ENCODE measurements around the gene KRT33B.

Gene KRT33B

GRCh38 chr17:41345992-41346391 is 23.6 kb downstream of the KRT33B start:
- no peak for DNase-seq

GRCh38 chr17:41343029-41343428 is 26.6 kb downstream of the KRT33B start:
- DNase-seq = no peak

GRCh38 chr17:41340934-41341861 is 28.4 kb downstream of the KRT33B start:
- DNase-seq = peak; percentile 20

GRCh38 chr17:41340494-41340893 is 29.1 kb downstream of the KRT33B start:
- DNase-seq = no peak

- DNase-seq = no peak
These were observed 29.9 kb downstream of the KRT33B start for GRCh38 chr17:41339571-41340172.

- DNase-seq = no peak
These were observed 30.6 kb downstream of the KRT33B start for GRCh38 chr17:41338961-41339485.

GRCh38 chr17:41335747-41336146 is 33.9 kb downstream of the KRT33B start:
- no peak for DNase-seq

GRCh38 chr17:41334385-41335305 is 35.0 kb downstream of the KRT33B start:
- no peak for DNase-seq

- no peak for DNase-seq
These were observed 35.8 kb downstream of the KRT33B start for GRCh38 chr17:41333836-41334235.

- DNase-seq = no peak
These were observed 36.5 kb downstream of the KRT33B start for GRCh38 chr17:41333098-41333497.

- DNase-seq = no peak
These were observed 37.4 kb downstream of the KRT33B start for GRCh38 chr17:41332239-41332638.

GRCh38 chr17:41331606-41332005 is 38.0 kb downstream of the KRT33B start:
- DNase-seq = no peak

- no peak for DNase-seq
These were observed 40.2 kb downstream of the KRT33B start for GRCh38 chr17:41329279-41329948.

GRCh38 chr17:41328207-41328606 is 41.4 kb downstream of the KRT33B start:
- DNase-seq = no peak

GRCh38 chr17:41327411-41328120 is 42.0 kb downstream of the KRT33B start:
- no peak for DNase-seq

- DNase-seq = no peak
These were observed 43.2 kb downstream of the KRT33B start for GRCh38 chr17:41326173-41327145.

GRCh38 chr17:41325611-41326010 is 44.0 kb downstream of the KRT33B start:
- no peak for DNase-seq

GRCh38 chr17:41325126-41325525 is 44.5 kb downstream of the KRT33B start:
- DNase-seq = no peak

GRCh38 chr17:41324180-41325075 is 45.2 kb downstream of the KRT33B start:
- DNase-seq = no peak
